Smooth muscle cell (in vitro differentiated cells): ENCODE measurements around the gene FAM83B. TPM values are rescaled to one million over a fixed set of nuclear protein-coding genes. Genes with fewer than 3 reads are reported as not detected.

Experiments used
- DNase-seq: peaks from one replicate; lab custom pipeline; 2025; ENCODE audit not compliant: unreplicated experiment; lab: John Stamatoyannopoulos, UW
- H2AFZ ChIP-seq: fragments of 200-600 bp; sonication (generic); 2 replicates; pipeline ENCODE4 v1.6.0; 2016; ENCODE audit warnings: antibody characterized with exemption, low read depth, mild to moderate bottlenecking
- H3F3A ChIP-seq: fragments of 200-600 bp; sonication (generic); 2 replicates; pipeline ENCODE4 v1.6.0; 2017; ENCODE audit warnings: antibody characterized with exemption, low read depth
- H3K27ac ChIP-seq: fragments of 200-600 bp; sonication (generic); 2 replicates; pipeline ENCODE4 v1.5.1; 2016; ENCODE audit warnings: low read depth, mild to moderate bottlenecking
- H3K27me3 ChIP-seq: fragments of 200-600 bp; sonication (generic); 2 replicates; pipeline ENCODE4 v1.6.1; 2016; ENCODE audit warnings: low read depth, mild to moderate bottlenecking
- H3K36me3 ChIP-seq: fragments of 200-600 bp; sonication (generic); 2 replicates; pipeline ENCODE4 v1.5.1; 2016; ENCODE audit warnings: low read depth
- H3K4me1 ChIP-seq: fragments of 200-600 bp; sonication (generic); 2 replicates; pipeline ENCODE4 v1.5.1; 2016; ENCODE audit warnings: low read depth
- H3K4me2 ChIP-seq: fragments of 200-600 bp; sonication (generic); 2 replicates; pipeline ENCODE4 v1.6.0; 2016; ENCODE audit warnings: mild to moderate bottlenecking
- H3K4me3 ChIP-seq: fragments of 200-600 bp; sonication (generic); 2 replicates; pipeline ENCODE4 v1.5.1; 2016; ENCODE audit warnings: mild to moderate bottlenecking
- H3K79me2 ChIP-seq: fragments of 200-600 bp; sonication (generic); 2 replicates; pipeline ENCODE4 v1.6.0; 2016; ENCODE audit warnings: low read depth, mild to moderate bottlenecking
- H3K9ac ChIP-seq: fragments of 200-600 bp; sonication (generic); 2 replicates; pipeline ENCODE4 v1.6.0; 2016; ENCODE audit warnings: low read depth
- H3K9me3 ChIP-seq: fragments of 200-600 bp; sonication (generic); replicated peaks from 2 replicates; pipeline ENCODE4 v1.5.1; 2016; ENCODE audit warnings: low read depth
- H4K20me1 ChIP-seq: fragments of 200-600 bp; sonication (generic); 2 replicates; pipeline ENCODE4 v1.6.0; 2016; ENCODE audit warnings: low read depth
- WGBS: methylation state at CpG from one replicate; pipeline ENCODE4 v1.1.7; 2016; ENCODE audit warnings: low lambda C conversion rate; 5-methylcytosine and 5-hydroxymethylcytosine counted together
- polyA plus RNA-seq: library from polyadenylated mRNA; unstranded; fragments of >200 nt; fragmentation: Nextera tagmentation; extraction: Ambion mirVana; gene quantifications from 2 replicates; pipeline ENCODE4 v1.2.1, GENCODE V29; 2016
- total RNA-seq: library from RNA; depleted of rRNA; stranded (reverse); fragments of >200 nt; gene quantifications from 2 replicates; pipeline ENCODE4 v1.2.3, GENCODE V29; 2014
- TF ChIP-seq, protein P1 (sequence below): fragments of 200-600 bp; sonication (generic); IDR thresholded peaks from 2 replicates; pipeline ENCODE4 v1.5.1; 2017; ENCODE audit warnings: borderline replicate concordance, mild to moderate bottlenecking, antibody characterized with exemption; ENCODE audit not compliant: insufficient read depth, poor library complexity, severe bottlenecking

The FAM83B gene
- total and polyA plus RNA-seq, 2 experiments from 2014 or later: 1.1 to 28.7 TPM

DNA sequence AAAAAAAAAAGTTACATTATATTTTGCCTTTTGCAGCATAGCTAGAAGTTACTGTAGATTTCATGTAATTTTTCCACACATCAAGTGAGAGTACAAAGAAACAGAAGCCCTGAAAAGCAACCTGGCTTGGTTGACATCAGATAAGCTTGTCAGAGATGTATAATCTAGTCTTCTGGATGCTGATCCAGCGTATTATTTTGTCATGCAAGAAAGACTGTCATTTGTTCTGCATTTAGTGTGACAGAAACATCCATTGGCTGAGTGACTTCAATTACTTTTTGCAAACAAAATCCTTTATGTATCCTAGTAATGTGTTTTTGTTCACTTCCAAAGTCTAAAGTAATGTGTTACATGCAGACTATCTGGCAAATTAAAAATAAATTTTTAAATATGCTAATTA, 75.3 kb downstream of the FAM83B start:
- Histone ChIP-seq H3K79me2 (peaks cover 14% of the 10 kb centered on the region), H3K4me2 (no peak overlapping the region), H3K27ac (no peak overlapping the region), H2AFZ (no peak overlapping the region), H3K4me3 (no peak overlapping the region), H3K27me3 (no peaks in the 10 kb centered on the region), H4K20me1 (peaks cover 9% of the 10 kb centered on the region), H3F3A (no peaks in the 10 kb centered on the region), H3K4me1 (no peaks in the 10 kb centered on the region), H3K36me3 (no peaks in the 10 kb centered on the region), H3K9me3 (no peaks in the 10 kb centered on the region), H3K9ac (no peak overlapping the region)
- WGBS: 91% methylated on average over 1 of the region's 1 CpG
- TF ChIP-seq, protein P1, sequence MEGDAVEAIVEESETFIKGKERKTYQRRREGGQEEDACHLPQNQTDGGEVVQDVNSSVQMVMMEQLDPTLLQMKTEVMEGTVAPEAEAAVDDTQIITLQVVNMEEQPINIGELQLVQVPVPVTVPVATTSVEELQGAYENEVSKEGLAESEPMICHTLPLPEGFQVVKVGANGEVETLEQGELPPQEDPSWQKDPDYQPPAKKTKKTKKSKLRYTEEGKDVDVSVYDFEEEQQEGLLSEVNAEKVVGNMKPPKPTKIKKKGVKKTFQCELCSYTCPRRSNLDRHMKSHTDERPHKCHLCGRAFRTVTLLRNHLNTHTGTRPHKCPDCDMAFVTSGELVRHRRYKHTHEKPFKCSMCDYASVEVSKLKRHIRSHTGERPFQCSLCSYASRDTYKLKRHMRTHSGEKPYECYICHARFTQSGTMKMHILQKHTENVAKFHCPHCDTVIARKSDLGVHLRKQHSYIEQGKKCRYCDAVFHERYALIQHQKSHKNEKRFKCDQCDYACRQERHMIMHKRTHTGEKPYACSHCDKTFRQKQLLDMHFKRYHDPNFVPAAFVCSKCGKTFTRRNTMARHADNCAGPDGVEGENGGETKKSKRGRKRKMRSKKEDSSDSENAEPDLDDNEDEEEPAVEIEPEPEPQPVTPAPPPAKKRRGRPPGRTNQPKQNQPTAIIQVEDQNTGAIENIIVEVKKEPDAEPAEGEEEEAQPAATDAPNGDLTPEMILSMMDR: no peak
- DNase-seq: no peak

DNA sequence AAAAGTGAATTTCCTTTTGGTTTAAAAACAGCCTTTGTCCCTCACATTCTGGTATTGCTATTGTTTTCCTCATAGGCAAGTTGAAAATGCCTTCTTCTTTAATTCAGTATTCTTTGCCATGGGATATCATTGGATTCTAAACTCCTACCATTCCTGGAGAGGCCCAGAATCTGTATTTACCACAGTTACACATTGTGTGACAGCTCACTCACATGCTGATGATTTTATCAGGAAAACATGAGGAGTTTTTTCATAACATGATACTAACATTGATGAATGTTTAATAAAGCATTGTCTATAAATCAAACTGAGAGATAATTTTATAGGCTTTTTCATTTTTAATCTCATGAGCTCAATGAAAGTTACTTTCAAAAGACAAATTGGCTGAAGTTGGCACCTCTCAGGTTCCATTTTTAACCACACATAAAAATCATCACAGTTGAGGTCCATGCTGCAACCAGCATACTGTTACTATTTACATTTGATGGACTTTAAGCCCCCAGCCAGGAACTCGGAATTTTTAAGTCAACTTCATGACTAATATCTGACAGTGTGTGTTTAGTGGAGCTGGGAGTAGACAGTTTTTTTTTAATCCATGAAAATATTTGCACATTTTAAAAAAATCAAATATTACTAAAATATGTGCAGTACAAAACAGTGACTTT, 82.8 kb downstream of the FAM83B start:
- H3K79me2 ChIP-seq: no peaks in the 10 kb centered on the region
- no peak overlapping the region for H2AFZ ChIP-seq
- TF ChIP-seq, protein P1: no peak
- no peaks in the 10 kb centered on the region for H3K4me1 ChIP-seq
- no peak overlapping the region for H3K4me3 ChIP-seq
- peaks cover 5% of the 10 kb centered on the region for H3K9me3 ChIP-seq
- H3K4me2 ChIP-seq: no peak overlapping the region
- DNase-seq: no peak
- H4K20me1 ChIP-seq: no peaks in the 10 kb centered on the region
- 60% methylated on average over 1 of the region's 1 CpG for WGBS
- peaks cover 3% of the 10 kb centered on the region for H3F3A ChIP-seq
- H3K9ac ChIP-seq: no peak overlapping the region
- H3K27me3 ChIP-seq: no peaks in the 10 kb centered on the region
- no peaks in the 10 kb centered on the region for H3K36me3 ChIP-seq
- no peak overlapping the region for H3K27ac ChIP-seq

DNA sequence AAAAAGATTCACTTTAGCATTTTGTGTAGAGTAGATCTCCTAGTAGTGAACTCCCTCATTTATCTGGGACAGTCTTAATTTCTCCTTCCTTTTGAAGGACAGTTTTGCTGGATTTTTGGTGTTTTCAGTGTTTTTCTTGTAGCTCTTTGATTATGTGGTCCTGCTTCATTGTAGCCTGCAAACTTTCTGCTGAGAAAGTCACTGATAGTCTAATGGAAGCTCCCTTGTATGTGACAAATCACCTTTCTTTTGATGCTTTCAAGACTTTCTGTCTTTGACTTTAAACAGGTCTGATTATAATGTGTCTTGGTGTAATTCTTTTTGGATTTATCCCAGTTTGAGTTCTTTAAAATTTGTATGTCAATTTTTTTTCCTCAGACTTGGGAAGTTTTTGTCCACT, 86.1 kb downstream of the FAM83B start:
- no peaks in the 10 kb centered on the region for H3K4me1 ChIP-seq
- no peak for DNase-seq
- peaks cover 3% of the 10 kb centered on the region for H3F3A ChIP-seq
- H3K36me3 ChIP-seq: no peaks in the 10 kb centered on the region
- H4K20me1 ChIP-seq: no peaks in the 10 kb centered on the region
- no peaks in the 10 kb centered on the region for H3K27me3 ChIP-seq
- H2AFZ ChIP-seq: no peak overlapping the region
- H3K79me2 ChIP-seq: no peaks in the 10 kb centered on the region
- H3K4me3 ChIP-seq: no peak overlapping the region
- no peak overlapping the region for H3K9ac ChIP-seq
- peaks cover 5% of the 10 kb centered on the region for H3K9me3 ChIP-seq
- no peak overlapping the region for H3K27ac ChIP-seq
- TF ChIP-seq, protein P1: no peak
- no peak overlapping the region for H3K4me2 ChIP-seq

DNA sequence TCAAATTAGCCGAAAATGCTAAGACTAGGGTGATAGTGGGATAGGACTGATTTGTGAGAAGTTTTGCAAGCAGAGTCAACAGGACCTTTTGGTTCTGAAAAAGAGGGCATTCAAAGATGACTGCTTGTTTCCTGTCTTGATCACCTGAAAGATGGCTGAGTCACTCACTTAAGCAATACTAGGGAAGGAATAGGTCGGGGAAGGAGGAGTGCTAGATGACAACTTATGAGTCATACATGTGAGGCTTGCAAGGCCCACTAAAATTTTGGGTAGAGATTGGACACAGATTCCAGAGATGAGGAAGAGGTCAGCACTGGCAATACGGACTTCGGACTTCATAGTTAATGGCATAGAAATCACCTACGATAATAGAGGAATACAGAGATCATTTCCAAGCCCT, 89.2 kb downstream of the FAM83B start:
- H3K79me2 ChIP-seq: no peaks in the 10 kb centered on the region
- TF ChIP-seq, protein P1: no peak
- H3K4me2 ChIP-seq: no peak overlapping the region
- no peaks in the 10 kb centered on the region for H3K4me1 ChIP-seq
- H3K27ac ChIP-seq: peak overlapping the region; percentile 84
- peaks cover 3% of the 10 kb centered on the region for H3F3A ChIP-seq
- H3K9ac ChIP-seq: peak overlapping the region; percentile 45
- WGBS: 76% methylated on average over 5 of the region's 5 CpGs
- no peak overlapping the region for H3K4me3 ChIP-seq
- no peaks in the 10 kb centered on the region for H3K36me3 ChIP-seq
- no peak for DNase-seq
- H3K27me3 ChIP-seq: no peaks in the 10 kb centered on the region
- no peak overlapping the region for H2AFZ ChIP-seq
- peaks cover 5% of the 10 kb centered on the region for H3K9me3 ChIP-seq
- no peaks in the 10 kb centered on the region for H4K20me1 ChIP-seq
